ENCODE results near the gene SH3YL1.

DNA sequence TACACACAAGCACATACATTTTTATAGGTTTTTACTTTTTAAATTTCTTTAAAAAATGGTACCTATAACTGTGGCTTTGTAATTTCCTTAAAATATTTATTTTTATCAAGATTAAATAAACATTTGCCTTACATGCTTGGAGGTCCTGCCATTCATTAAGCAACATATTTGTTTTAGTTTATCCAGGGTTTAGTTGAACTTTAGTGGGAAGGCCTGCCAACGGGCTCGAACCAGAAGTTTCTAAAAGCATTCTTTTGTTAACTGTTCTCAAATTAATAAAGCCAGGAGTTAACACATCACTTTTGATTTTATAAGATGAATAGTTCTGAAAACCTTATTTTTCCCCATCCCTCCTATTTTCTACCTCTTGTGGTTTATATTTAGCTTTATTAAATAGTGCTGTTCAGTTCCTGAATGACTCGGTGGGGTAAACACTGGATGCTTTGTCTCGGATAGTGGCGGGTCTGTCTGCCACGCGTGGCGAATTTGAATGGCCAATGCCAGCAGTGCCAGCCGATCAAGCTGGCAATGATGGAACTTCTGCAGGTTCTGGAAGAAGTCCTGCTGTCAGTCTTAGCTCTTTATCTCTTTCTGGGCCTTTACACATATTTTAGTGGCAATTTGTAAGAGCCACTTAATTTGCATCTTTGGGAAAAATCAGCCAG, 32.2 kb downstream of the SH3YL1 start:
- TF ChIP-seq, protein P1, sequence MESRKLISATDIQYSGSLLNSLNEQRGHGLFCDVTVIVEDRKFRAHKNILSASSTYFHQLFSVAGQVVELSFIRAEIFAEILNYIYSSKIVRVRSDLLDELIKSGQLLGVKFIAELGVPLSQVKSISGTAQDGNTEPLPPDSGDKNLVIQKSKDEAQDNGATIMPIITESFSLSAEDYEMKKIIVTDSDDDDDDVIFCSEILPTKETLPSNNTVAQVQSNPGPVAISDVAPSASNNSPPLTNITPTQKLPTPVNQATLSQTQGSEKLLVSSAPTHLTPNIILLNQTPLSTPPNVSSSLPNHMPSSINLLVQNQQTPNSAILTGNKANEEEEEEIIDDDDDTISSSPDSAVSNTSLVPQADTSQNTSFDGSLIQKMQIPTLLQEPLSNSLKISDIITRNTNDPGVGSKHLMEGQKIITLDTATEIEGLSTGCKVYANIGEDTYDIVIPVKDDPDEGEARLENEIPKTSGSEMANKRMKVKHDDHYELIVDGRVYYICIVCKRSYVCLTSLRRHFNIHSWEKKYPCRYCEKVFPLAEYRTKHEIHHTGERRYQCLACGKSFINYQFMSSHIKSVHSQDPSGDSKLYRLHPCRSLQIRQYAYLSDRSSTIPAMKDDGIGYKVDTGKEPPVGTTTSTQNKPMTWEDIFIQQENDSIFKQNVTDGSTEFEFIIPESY (IDR thresholded peaks at IDR 0.05) = peak; percentile 26
- TF ChIP-seq, protein P2, sequence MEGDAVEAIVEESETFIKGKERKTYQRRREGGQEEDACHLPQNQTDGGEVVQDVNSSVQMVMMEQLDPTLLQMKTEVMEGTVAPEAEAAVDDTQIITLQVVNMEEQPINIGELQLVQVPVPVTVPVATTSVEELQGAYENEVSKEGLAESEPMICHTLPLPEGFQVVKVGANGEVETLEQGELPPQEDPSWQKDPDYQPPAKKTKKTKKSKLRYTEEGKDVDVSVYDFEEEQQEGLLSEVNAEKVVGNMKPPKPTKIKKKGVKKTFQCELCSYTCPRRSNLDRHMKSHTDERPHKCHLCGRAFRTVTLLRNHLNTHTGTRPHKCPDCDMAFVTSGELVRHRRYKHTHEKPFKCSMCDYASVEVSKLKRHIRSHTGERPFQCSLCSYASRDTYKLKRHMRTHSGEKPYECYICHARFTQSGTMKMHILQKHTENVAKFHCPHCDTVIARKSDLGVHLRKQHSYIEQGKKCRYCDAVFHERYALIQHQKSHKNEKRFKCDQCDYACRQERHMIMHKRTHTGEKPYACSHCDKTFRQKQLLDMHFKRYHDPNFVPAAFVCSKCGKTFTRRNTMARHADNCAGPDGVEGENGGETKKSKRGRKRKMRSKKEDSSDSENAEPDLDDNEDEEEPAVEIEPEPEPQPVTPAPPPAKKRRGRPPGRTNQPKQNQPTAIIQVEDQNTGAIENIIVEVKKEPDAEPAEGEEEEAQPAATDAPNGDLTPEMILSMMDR (IDR thresholded peaks at IDR 0.05; ENCODE audit: low read depth, low read length, missing input control) = no peak
- no peak for TF ChIP-seq GABPA (IDR thresholded peaks at IDR 0.05 in 1 of 2, conservative IDR thresholded peaks at IDR 0.05 in 1 of 2)
- TF ChIP-seq SP1 (IDR thresholded peaks at IDR 0.05) = no peak
- peak in 1 of 2 donors; percentile 29 for TF ChIP-seq JUND (IDR thresholded peaks at IDR 0.05)
- TF ChIP-seq, protein P3, sequence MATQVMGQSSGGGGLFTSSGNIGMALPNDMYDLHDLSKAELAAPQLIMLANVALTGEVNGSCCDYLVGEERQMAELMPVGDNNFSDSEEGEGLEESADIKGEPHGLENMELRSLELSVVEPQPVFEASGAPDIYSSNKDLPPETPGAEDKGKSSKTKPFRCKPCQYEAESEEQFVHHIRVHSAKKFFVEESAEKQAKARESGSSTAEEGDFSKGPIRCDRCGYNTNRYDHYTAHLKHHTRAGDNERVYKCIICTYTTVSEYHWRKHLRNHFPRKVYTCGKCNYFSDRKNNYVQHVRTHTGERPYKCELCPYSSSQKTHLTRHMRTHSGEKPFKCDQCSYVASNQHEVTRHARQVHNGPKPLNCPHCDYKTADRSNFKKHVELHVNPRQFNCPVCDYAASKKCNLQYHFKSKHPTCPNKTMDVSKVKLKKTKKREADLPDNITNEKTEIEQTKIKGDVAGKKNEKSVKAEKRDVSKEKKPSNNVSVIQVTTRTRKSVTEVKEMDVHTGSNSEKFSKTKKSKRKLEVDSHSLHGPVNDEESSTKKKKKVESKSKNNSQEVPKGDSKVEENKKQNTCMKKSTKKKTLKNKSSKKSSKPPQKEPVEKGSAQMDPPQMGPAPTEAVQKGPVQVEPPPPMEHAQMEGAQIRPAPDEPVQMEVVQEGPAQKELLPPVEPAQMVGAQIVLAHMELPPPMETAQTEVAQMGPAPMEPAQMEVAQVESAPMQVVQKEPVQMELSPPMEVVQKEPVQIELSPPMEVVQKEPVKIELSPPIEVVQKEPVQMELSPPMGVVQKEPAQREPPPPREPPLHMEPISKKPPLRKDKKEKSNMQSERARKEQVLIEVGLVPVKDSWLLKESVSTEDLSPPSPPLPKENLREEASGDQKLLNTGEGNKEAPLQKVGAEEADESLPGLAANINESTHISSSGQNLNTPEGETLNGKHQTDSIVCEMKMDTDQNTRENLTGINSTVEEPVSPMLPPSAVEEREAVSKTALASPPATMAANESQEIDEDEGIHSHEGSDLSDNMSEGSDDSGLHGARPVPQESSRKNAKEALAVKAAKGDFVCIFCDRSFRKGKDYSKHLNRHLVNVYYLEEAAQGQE (IDR thresholded peaks at IDR 0.05) = no peak
- TF ChIP-seq RXRA (IDR thresholded peaks at IDR 0.05) = peak in 1 of 2 donors; percentile 74
- peak; percentile 41 for TF ChIP-seq YY1 (IDR thresholded peaks at IDR 0.05)
- TF ChIP-seq TAF1 (conservative IDR thresholded peaks at IDR 0.05) = no peak
- TF ChIP-seq RAD21 (IDR thresholded peaks at IDR 0.05) = no peak
- no peak for TF ChIP-seq EGR1 (IDR thresholded peaks at IDR 0.05; ENCODE audit: low read depth in 2 of 2)
- TF ChIP-seq HNF4G (IDR thresholded peaks at IDR 0.05) = no peak
- TF ChIP-seq, protein P4, sequence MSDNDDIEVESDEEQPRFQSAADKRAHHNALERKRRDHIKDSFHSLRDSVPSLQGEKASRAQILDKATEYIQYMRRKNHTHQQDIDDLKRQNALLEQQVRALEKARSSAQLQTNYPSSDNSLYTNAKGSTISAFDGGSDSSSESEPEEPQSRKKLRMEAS (IDR thresholded peaks at IDR 0.05) = no peak
- TF ChIP-seq, protein P5, sequence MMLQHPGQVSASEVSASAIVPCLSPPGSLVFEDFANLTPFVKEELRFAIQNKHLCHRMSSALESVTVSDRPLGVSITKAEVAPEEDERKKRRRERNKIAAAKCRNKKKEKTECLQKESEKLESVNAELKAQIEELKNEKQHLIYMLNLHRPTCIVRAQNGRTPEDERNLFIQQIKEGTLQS (IDR thresholded peaks at IDR 0.05) = no peak

Data from liver (tissue), 3 donors.